IMR-90 (cell line): ENCODE results near the gene UBAP2L.
"Not testable (repeated sequence)": the region's sequence is repeated elsewhere in the genome, so short reads cannot be mapped to it uniquely, and the experiment has no call there.

Experiments used
- CEBPB ChIP-seq: IDR thresholded peaks from 2 replicates; pipeline ENCODE4 v1.6.1; 2012; ENCODE audit warnings: low read depth, low read length, improper control_type of control experiment
- CHD1 ChIP-seq: IDR thresholded peaks from 2 replicates; pipeline ENCODE4 v1.6.1; 2012; ENCODE audit warnings: low read depth, low read length, improper control_type of control experiment
- CTCF ChIP-seq: conservative IDR thresholded peaks from 2 replicates; pipeline ENCODE4 v1.5.1; 2012; ENCODE audit warnings: mild to moderate bottlenecking, low read depth, low read length, improper control_type of control experiment
- ELK1 ChIP-seq: fragments of 150-350 bp; IDR thresholded peaks from 2 replicates; pipeline ENCODE4 v1.6.1; 2016; ENCODE audit warnings: low read depth, mild to moderate bottlenecking, low read length, moderate library complexity, borderline replicate concordance
- MAFK ChIP-seq: IDR thresholded peaks from 2 replicates; pipeline ENCODE4 v1.6.1; 2012; ENCODE audit warnings: low read depth, low read length, improper control_type of control experiment
- MAZ ChIP-seq: IDR thresholded peaks from 2 replicates; pipeline ENCODE4 v1.6.1; 2012; ENCODE audit warnings: low read depth, mild to moderate bottlenecking, low read length, improper control_type of control experiment, moderate library complexity, borderline replicate concordance
- MXI1 ChIP-seq: IDR thresholded peaks from 2 replicates; pipeline ENCODE4 v1.6.1; 2012; ENCODE audit warnings: low read depth, mild to moderate bottlenecking, low read length, moderate library complexity, borderline replicate concordance
- NFE2L2 ChIP-seq: fragments of 150-350 bp; IDR thresholded peaks from 2 replicates; pipeline ENCODE4 v1.6.1; 2016; ENCODE audit warnings: low read depth, mild to moderate bottlenecking, low read length
- POLR2A ChIP-seq: IDR thresholded peaks from 2 replicates; pipeline ENCODE4 v1.6.1; 2012; ENCODE audit warnings: mild to moderate bottlenecking, low read depth, low read length
- RAD21 ChIP-seq: IDR thresholded peaks from 2 replicates; pipeline ENCODE4 v1.6.1; 2012; ENCODE audit warnings: low read length, improper control_type of control experiment
- RCOR1 ChIP-seq: IDR thresholded peaks from 2 replicates; pipeline ENCODE4 v1.6.1; 2012; ENCODE audit warnings: mild to moderate bottlenecking, low read length, improper control_type of control experiment; ENCODE audit not compliant: insufficient replicate concordance
- RFX5 ChIP-seq: IDR thresholded peaks from 2 replicates; pipeline ENCODE4 v1.8.0; 2012; ENCODE audit warnings: low read depth, mild to moderate bottlenecking, low read length, moderate library complexity
- SMC3 ChIP-seq: fragments of 150-350 bp; IDR thresholded peaks from 2 replicates; pipeline ENCODE4 v1.6.1; 2016; ENCODE audit warnings: low read depth, mild to moderate bottlenecking, antibody characterized with exemption, low read length, moderate library complexity
- USF2 ChIP-seq: fragments of 150-350 bp; IDR thresholded peaks from 2 replicates; pipeline ENCODE4 v1.6.1; 2017; ENCODE audit warnings: mild to moderate bottlenecking, antibody characterized with exemption, low read length, low read depth

- TF ChIP-seq USF2, CTCF, POLR2A, RAD21, CEBPB, MXI1, RFX5, CHD1, SMC3, MAFK, RCOR1, MAZ, ELK1, NFE2L2: not testable (repeated sequence)
Observed at GRCh38 chr1:154307670-154308270, 87.0 kb downstream of the UBAP2L start.
